NCI-H748 (cell line): ENCODE results near the gene SMARCA2.

ENCODE experiments used
- DNase-seq: peaks from one replicate; lab custom pipeline; 2025; ENCODE audit not compliant: unreplicated experiment; lab: John Stamatoyannopoulos, UW

Gene SMARCA2

GRCh38 chr9:2039294-2040180, 24.4 kb downstream of the SMARCA2 start:
- DNase-seq = no peak

GRCh38 chr9:2040828-2041227, 25.7 kb downstream of the SMARCA2 start:
- no peak for DNase-seq

DNA sequence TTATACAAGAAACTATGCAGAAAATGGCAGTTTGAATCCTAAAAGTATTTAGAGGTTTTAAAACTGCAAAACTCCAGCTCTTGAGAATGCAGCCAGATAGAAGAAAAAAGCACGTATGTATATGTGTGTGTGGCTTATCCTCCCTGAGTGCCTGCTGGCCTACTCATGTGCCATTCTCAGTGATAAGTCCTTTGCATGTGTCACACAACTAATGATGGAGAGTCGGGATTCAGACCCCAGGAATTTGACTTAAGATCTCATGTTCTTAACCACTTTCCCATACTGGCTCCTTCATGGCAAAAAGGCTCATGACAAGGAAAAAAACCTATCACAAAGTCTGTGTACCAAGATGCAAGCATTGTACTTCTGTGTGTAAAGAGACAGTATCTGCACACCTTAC, 26.6 kb downstream of the SMARCA2 start:
- no peak for DNase-seq

DNA sequence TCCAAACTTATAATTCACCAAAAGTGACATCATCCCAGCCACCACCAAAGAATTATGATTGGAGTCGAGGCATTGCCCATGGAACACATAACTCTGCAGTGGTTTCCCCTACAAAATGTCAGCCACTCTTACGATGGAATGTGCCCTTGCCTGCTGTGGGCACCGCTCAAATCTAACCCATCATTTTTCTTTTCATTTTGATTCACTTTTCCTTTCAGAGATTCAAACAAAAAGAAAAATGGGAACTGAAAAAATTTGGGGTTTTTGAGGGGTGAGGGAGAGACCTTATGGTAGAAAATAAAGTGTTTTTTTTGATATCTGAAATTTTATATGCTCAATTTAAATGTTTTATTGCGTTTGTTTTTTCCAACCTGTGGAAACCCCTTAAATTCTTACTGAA, 28.1 kb downstream of the SMARCA2 start:
- no peak for DNase-seq

DNA sequence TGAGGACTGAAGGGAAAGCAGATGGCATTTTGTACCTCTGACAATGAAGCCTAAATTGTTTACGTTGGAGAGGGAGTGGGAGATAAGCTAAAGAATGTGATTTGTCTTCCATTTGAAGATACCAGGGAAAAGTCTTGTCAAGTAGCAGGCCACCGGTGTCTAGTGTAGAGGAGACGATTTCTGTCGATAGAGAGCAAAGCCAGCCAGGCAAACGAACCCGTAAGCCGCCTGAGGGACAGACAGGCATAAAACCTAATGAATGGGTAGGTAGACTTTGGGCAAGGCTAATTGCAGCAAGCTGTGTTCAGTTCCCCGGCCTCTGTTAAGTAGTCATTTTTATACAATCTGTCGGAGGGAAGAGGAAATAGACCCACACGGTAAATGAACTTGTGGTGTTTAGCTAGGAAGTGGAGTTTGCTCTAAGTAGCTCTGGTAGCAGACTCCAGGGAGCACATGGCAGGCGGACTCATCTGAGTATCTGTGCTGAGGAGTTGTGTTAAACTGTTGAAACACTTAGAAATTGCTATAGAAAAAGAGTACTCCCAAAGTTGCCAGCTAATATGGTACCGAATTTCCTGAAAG, 28.8 kb downstream of the SMARCA2 start:
- DNase-seq = no peak

GRCh38 chr9:2047144-2047671, 32.1 kb downstream of the SMARCA2 start:
- no peak for DNase-seq

- no peak for DNase-seq
Observed at GRCh38 chr9:2047916-2048315, 32.8 kb downstream of the SMARCA2 start.

DNA sequence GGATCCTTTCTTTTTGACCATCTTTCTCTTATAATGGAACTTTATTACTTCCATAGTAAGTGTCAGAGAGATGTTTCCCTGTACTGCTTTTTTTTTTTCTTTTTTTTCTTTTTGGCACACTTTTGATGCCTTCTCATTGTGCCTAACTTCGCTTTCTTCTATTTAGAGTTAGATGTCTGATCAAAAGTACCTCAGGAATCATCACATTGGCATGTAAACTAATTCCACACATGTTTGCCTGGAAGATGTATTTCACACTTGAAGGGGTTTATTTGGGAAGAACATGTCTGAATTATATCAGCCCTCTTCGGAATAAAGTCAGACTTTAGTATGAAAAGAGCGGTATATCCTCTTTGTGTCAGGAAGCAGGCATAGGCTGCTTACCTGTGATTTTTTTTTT, 35.1 kb downstream of the SMARCA2 start:
- no peak for DNase-seq

- no peak for DNase-seq
Observed at GRCh38 chr9:2053883-2054845, 39.0 kb downstream of the SMARCA2 start.

GRCh38 chr9:2055203-2055658, 40.1 kb downstream of the SMARCA2 start:
- no peak for DNase-seq

DNA sequence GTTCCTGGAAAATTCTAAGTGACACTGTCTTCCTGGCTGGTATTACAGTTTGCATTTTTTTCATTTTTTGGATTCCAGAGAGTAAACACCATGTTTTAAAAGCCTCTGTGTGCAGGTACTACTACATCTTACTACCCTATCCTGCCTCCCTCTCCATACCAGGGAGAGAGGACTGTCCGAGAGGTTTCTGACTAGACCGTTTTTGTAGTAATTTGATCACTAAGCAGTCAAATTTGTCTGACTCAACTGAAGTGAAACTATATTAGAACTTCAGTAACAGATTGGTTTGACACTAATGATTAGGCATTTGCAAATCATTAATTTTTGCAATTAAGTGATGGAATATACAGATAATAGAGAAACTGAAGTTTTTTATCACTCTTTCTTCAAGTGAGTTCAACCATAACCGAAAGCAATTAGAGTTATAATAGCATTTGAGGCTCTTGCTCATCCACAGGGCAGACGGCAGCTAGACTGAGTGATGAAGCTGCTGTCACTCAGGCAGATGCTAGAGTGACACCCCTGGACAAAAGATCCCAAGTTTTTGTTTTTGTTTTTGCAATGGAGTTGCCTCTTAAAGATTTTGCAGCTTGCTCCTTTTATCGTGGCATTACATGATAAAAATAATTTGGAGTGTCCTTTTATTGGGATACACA, 44.3 kb downstream of the SMARCA2 start:
- no peak for DNase-seq

DNA sequence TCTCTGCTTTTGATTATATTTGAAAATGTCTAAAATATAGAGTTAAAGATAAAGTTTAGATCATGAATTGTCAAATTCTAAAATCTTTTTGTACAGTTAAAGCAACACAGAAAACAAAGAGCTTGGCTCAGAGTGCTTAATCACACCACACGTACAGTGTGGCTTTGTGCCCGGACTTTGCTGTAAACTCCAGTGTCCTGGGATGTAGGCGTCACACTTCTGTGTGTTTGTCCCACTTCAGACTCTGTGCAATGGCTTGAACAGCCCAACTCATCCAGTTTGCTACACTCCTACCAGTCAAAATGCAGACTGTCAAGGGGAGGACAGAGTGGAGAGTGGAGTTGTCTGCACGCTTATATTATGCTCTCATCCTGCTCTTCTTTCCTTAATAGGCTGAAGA, 45.3 kb downstream of the SMARCA2 start:
- DNase-seq = no peak

GRCh38 chr9:2065704-2066103, 50.6 kb downstream of the SMARCA2 start:
- DNase-seq = no peak

GRCh38 chr9:2066312-2067273, 51.4 kb downstream of the SMARCA2 start:
- DNase-seq = peak; percentile 10

DNA sequence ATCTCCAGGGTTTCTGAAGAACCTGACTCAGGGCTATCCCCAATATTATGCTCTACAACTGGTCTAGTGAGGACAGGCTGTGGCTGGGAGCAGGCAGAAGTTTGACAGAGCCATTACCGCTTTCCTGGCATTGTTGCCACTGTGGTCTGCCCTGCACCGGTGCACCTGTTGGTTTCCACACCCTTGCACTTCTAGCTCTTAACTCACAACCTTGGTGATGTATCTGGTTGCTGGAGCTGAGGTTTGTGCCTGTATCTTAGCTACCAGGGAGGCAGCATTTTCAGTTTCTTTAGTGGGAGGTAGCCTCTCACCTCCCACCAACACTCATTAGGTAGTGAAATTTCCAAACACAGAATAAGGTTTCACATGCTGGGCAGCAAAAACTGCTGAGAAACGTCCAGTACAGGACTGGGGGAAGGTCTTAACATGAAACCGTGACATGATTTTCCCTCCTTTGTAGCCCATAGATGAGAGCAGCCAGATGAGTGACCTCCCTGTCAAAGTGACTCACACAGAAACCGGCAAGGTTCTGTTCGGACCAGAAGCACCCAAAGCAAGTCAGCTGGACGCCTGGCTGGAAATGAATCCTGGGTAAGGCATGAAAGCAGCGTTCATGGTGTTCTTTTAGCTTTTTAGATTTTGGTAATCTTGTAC, 57.7 kb downstream of the SMARCA2 start:
- DNase-seq = no peak

GRCh38 chr9:2082772-2083171, 67.6 kb downstream of the SMARCA2 start:
- no peak for DNase-seq

DNA sequence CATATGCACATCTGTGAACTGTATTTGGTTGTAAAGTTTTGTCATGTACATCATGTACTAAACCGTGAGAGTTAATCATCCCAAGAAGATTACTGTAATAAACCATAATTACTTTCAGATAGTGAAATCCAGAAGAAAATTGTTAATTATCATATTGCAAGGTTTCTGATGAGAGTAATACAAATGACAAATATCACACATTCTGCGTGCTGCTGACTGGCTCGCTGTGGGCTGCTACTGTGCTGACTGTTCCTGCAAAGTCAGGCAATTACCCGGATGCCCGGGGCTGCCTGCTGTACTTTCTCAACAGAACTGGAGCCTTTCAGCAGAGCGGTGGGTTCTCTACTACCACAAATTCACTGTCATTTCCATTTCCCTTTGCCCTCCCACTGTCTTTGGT, 68.3 kb downstream of the SMARCA2 start:
- no peak for DNase-seq

GRCh38 chr9:2085716-2086115, 70.6 kb downstream of the SMARCA2 start:
- DNase-seq = no peak

DNA sequence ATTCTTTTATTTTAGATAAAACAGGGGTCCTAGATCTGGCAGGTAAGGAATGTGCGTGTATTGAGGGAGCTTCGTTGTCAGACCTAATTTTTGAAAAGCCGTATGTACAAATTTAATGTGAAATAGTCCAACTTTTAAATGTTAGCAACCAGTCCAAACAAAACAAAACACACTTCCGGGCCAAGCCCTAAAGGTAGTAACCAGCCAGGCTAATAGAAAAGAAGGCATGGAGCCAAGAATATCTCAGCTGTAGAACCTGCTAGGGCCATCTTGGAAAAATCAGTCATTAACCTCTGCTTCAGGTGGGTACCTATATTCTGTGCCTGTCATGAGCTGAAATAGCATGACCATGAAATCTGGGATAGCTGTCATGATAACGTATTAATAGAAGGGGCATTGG, 71.0 kb downstream of the SMARCA2 start:
- no peak for DNase-seq
